HG03066 (cell line): ENCODE data around the gene RHOA.
"Not testable (repeated sequence)": the region's sequence is repeated elsewhere in the genome, so short reads cannot be mapped to it uniquely, and the experiment has no call there.

Experiments
- ATAC-seq: cut with Tn5 transposase; IDR thresholded peaks from one replicate; pipeline ENCODE4 v1.9.1; 2021; ENCODE audit warnings: low read depth; ENCODE audit not compliant: unreplicated experiment

RHOA gene

DNA sequence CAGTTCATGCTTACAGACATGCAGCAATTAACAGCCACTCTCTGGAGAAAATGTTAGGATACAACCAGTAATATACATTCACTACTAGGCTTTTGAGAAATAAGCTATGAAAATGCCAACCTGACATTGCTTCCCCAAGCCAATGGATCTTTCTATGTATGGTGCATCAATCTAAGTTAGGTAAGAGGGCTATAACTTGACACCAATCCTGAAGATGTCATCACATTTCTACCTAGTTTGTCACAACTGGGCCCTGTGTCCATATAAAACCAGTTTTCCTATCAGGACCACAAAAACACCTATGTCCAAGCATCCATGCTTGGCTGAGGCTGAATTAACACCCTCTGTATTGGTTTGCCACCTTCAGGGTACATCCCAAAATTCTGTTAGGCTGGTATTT is 39.8 kb downstream of the RHOA start:
- no peak for ATAC-seq

DNA sequence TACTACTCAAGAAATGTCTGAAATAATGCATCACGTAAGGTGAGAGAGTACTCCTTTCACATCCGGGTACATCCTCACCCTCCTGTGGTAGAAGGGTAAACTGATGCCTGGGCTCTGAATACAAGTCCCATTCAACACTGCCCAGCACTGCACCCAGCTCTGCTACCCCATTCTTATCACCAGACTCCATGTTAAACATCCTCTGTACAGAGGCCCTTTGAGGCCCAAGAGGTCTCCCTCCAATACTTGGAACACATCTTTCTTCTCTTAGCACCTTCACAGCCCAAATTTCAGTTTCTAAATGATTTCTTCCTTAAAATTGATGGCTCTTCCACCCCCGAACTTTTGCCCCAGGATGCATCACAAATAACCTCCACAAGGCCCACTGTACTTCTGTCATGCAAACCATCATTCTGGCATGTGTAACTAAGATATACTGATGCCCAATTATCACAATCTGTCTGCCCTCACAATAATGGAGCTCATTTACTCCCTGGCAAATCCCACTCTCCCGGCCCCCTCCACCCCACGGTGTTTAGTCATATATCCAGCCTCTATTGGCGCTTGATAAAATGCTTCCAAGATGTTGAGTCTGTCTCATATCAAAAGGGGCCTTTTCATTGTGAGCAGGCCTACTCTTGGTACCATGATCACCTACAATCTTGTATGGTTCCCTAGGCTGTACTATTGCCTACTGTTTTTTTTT is 41.0 kb downstream of the RHOA start:
- ATAC-seq = no peak

DNA sequence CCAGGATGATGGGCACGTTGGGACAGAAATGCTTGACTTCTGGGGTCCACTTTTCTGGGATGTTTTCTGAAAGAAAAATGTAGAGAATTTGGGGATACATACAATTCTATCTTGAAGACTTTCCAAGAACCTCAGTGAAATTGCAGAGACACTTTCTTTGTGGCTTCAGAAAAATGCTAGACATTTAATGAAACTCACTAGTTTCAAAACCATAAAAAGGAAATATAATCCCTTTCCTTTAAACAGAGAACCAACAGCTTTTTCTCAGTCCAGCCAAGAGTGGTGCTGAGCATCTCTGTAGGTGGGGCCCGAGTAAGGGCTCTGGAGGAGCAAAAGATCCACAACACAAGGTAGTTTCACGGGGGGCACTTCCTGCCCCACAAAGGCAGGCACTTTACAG is 49.2 kb downstream of the RHOA start:
- no peak for ATAC-seq

DNA sequence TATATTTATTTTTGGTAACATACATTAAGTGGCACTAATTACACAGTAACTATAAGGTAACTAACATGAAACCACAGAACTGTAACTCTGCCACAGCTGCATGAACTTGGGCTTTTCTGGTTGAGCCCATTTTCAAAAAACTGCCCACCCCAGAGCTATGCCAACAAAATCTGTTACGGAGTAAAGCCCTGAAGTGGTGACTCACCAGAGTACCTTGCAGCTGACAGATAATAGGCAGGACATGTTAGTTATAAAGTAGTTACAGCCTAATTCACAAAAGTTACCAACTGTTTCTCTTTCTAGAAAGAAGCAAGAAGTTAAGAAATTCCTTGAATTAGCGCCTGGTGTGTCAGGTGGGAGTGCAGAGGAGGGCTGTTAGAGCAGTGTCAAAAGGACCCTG is 52.2 kb downstream of the RHOA start:
- ATAC-seq = no peak

DNA sequence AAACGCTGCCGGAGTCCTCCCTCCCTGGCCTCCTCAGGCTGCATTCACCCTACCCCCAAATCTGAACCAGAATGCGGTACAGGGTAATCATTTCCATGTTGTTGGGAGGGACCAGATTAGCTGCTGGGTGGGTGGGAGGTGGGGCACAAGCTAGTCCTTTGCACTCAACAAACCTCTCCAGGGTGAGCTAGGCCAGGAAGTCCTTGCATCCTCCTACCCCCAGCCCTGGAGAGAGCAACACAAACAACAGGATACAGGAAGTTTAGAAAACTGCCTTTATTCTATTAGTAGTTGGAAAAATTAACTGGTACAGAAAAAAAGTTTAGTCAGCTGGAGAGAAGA is 52.9 kb downstream of the RHOA start:
- ATAC-seq = peak; percentile 6

DNA sequence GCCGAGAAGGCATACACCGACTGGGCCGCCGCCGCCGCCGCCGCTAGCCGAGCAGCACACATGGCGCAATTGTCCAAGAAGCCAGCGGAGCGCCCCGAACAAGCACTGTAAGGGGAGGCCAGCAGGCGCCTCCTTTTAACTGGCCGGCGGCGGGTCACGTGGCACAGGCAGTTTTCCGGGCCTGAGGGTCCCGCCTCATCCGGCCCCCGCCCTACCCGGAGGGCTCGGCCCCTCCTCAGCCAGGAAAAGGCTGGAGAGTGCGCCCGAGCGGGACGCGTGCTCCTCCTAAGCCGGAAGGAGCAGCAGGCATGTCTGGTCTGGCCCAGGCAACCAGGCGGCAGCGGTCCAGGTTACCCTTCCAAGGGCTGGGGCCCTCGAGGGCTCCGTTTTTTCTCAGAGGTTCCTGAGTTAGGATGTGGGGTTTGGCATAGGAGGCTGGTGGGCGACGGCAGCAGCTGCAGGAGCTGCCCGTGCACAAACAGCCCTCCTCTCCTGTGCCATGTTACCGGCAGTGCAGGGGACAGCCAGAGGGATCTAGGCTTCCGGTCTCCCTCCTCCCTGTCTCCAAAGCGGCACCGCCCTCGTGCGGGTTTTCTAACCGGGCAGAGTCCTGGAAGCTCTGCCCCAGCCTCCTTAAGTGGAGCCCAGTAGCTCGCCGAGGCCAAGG is 53.4 kb downstream of the RHOA start, which contains the start of gene GPX1:
Gene GPX1, minus strand, starts transcription at position 137 of the 667 bp plus-strand sequence. Its CDS starts 75 bp downstream, at position 62.
- peak; percentile 80 for ATAC-seq

GRCh38 chr3:49357443-49358216 is 54.1 kb downstream of the RHOA start:
- ATAC-seq = peak; percentile 17

GRCh38 chr3:49357095-49357442 is 54.7 kb downstream of the RHOA start:
- not testable (repeated sequence) for ATAC-seq

GRCh38 chr3:49352890-49353421 is 58.8 kb downstream of the RHOA start:
- no peak for ATAC-seq

DNA sequence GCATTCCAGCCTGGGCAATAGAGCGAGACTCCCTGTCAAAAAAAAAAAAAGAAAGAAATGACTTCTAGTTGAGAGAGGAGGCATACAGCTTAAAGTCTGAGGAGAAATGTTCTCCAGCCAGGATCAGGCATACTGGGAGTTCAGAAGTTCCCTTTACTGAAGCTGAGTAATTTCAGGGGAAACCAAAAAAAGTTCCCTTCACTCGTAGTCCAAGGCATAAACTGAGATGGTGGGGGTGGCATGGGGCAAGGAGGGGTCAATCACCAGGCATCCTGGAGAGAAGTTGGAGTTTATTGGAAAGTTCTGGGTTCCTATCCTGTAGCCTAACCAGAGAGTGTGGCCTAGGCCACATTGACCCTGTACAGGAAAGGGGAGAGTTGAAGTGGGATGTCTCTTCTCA is 59.5 kb downstream of the RHOA start:
- no peak for ATAC-seq

GRCh38 chr3:49351521-49352011 is 60.2 kb downstream of the RHOA start:
- ATAC-seq = no peak

DNA sequence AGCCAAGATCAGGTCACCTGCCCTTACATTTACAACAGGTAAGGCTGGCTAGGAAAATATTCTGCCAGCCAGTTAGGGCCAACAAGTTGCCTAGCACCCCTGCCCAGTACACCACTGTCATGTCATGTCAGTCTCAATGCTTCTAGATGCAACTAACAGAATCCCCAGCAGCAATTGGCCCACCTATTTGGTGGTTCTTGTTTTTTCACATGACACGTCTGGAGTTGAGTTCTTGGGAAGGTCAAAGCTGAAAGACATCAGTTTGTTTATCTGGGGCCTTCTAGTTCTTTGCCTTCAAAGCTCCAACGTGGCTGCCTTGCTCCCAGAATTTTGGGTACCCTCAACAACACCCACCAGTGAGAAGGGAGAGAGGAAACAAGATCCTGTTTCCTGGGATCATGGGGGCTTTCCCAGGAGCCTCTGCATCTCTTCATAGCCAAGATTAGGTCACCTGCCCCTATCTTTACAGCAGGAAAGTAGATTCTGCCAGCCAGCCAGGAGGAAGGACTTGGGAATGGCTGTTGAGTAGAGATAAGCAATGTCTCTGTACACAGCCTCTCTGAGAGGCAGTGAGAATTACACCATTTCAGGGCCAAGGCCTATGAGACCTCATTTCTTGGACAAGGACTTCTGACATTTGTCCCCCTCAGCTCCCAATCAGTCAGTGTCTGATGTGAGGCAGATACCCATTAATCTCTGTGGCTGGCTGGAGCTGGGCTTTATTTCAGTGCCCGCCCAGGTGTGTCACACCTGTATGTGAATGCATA is 62.2 kb downstream of the RHOA start:
- ATAC-seq = no peak

GRCh38 chr3:49348361-49348760 is 63.4 kb downstream of the RHOA start:
- ATAC-seq = not testable (repeated sequence)

- ATAC-seq = no peak
Observed at GRCh38 chr3:49346797-49347251, 65.0 kb downstream of the RHOA start.

GRCh38 chr3:49343163-49343562 is 68.6 kb downstream of the RHOA start:
- no peak for ATAC-seq

DNA sequence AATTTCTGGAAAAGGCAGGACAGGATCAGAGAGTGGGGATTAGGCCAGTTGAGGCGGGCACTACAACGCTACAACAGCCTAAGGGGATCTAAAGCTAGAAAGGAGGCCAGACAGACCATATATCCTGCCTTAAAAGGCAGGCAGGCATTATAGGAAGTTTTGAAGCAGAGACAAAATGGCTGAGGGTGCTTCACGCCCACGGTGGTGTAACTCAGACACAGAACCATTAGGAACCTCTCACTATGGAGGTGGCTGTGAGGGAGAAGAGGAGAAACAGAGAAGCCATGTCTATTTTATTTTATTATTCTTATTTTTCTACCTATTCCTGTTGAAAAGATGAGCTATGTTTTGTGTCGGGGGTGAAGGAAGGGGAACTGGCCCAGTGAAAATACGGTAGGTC is 69.8 kb downstream of the RHOA start:
- ATAC-seq = no peak

DNA sequence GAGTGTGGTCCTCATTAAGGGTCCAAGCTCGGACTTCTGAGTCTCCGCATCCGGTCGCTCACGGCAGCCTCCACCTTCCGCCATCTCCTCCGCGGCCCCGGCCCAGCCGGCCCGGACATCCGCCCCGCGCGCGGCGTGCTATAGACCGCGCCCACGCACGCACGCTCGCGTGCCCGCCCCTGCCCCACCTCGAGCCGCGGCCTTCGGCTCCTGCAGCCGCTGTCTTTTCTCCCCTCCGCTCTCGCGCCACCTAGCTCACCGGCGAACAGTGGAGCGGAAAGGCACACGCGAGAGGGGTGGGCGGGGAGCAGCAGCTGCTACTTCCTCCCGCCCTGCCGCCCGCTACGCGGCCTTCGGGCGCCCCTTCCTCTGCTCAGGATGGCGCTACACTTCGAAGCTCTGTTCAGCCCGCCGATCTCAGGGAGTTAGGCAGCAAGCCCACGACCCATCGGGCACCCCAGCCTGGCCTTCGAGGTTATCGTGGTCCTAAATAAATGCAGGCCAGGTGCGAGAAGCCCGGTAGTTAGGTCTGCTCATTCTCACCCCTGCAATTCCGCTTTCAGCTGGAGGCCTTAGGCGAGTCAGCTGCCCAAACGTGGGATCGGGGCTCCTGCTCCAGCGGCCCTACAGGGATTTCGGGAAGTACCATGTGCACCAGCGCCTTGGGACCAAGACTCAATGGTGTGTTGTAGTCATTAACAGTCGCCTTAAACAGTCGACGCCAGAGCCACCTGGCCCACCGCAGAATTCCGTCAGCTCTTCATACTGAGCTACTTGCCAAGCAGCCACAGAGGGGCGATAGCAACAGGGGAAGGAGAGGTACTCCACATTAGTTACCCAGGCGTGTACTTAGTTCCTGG is 71.6 kb downstream of the RHOA start, which contains the start of gene USP4:
Gene USP4, minus strand, starts transcription at position 113 of the 860 bp plus-strand sequence. Its CDS starts 29 bp downstream, at position 84.
- peak; percentile 79 for ATAC-seq

DNA sequence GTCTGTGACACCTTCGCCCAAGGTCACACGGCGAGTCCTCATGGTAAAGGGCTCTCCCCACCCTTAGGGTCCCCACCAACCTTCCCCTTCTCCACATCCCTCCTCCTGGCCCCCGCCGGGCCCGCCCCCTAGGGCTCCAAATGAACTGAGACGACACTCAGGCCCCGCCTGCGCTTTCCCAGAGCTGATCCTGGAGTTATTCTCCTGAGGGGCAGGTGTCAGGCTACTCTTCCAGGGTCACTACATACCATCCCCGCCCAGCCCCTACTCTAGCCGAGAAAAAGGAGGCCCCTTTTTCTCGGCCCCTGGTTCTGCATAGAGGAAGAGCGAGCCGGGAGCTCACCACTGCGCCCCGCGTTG is 72.2 kb downstream of the RHOA start:
- ATAC-seq = peak; percentile 3

DNA sequence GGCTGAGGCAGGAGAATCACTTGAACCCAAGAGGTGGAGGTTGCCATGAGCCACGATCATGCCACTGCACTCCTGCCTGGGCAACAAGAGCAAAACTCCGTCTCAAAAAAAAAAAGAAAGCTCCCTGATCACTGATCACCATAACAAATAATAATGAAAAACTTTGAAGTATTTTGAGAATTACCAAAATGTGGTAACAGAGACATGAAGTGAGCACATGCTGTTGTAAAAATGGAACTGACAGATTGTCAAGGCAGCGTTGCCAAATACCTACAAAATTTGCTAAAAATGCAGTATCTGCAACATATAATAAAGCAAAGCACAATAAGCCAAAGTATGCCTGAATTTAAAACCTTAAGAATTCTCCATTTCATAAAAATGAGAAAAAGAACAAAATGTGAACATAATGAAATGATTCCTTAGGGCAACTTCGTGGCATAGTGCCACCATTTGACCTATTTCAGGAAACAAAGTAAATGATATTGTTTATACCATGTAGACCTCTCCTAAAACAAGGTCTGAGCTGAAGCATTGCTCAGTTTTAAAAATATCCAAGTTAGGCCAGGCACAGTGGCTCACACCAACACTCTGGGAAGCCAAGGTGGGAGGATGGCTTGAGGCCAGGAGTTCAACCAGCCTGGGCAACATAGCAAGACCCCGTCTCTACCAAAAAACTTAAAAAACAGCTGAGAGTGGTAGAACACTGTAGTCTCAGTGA is 77.7 kb downstream of the RHOA start:
- ATAC-seq = no peak
